ENCODE results near the gene ADGRA1.

ADGRA1 gene

GRCh38 chr10:133114726-133115452 lies 27.2 kb downstream of the ADGRA1 start:
- no peak for DNase-seq (ENCODE audit: extremely low read depth, low read depth)
- TF ChIP-seq, protein P1, sequence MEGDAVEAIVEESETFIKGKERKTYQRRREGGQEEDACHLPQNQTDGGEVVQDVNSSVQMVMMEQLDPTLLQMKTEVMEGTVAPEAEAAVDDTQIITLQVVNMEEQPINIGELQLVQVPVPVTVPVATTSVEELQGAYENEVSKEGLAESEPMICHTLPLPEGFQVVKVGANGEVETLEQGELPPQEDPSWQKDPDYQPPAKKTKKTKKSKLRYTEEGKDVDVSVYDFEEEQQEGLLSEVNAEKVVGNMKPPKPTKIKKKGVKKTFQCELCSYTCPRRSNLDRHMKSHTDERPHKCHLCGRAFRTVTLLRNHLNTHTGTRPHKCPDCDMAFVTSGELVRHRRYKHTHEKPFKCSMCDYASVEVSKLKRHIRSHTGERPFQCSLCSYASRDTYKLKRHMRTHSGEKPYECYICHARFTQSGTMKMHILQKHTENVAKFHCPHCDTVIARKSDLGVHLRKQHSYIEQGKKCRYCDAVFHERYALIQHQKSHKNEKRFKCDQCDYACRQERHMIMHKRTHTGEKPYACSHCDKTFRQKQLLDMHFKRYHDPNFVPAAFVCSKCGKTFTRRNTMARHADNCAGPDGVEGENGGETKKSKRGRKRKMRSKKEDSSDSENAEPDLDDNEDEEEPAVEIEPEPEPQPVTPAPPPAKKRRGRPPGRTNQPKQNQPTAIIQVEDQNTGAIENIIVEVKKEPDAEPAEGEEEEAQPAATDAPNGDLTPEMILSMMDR (IDR thresholded peaks at IDR 0.05; ENCODE audit: low read depth, low read length), result no peak

DNA sequence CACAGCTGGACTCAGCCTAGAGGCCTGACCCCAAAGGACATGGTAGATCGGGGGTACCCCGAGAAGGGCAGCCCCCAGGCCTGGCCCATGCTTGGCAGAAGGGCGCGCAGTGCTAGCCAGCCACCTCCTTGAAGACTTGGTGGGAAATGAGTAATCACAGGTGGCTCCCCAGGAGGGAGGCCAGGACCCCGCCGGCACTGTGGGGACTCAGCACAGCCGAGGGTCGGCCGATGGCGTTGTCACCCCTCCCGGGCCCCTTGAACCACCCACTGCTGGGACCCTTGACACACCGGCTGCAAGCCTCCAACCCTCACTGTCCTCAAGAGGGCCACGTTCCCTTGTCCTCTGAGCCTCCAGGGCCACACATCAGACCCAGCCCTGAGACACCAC lies 27.7 kb downstream of the ADGRA1 start:
- TF ChIP-seq, protein P1 (IDR thresholded peaks at IDR 0.05; ENCODE audit: low read depth, low read length), result no peak
- no peak for DNase-seq (ENCODE audit: extremely low read depth, low read depth)

DNA sequence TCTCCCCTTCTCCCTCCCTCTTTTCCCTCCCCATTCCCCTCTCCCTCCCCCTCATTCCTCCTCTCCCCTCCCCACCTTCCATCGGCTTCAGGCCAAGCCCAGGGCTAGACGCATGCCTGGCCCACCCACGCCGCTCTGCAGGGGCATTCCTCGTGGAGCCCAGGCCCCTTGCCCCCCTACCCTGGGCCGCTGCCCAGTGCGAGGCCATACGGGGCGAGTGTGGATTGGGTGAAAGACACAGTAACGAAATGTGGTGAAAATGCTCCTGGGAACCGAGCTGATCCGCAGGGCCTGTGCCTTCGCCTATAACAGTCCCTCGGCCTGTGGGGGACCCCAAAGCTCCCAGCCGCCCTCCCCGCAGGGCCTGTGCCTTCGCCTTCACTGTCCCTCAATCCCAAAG lies 28.3 kb downstream of the ADGRA1 start:
- TF ChIP-seq, protein P1 (IDR thresholded peaks at IDR 0.05; ENCODE audit: low read depth, low read length), result no peak
- no peak for DNase-seq (ENCODE audit: extremely low read depth, low read depth)

GRCh38 chr10:133116455-133116854 lies 28.7 kb downstream of the ADGRA1 start:
- TF ChIP-seq, protein P1 (IDR thresholded peaks at IDR 0.05; ENCODE audit: low read depth, low read length), result no peak

DNA sequence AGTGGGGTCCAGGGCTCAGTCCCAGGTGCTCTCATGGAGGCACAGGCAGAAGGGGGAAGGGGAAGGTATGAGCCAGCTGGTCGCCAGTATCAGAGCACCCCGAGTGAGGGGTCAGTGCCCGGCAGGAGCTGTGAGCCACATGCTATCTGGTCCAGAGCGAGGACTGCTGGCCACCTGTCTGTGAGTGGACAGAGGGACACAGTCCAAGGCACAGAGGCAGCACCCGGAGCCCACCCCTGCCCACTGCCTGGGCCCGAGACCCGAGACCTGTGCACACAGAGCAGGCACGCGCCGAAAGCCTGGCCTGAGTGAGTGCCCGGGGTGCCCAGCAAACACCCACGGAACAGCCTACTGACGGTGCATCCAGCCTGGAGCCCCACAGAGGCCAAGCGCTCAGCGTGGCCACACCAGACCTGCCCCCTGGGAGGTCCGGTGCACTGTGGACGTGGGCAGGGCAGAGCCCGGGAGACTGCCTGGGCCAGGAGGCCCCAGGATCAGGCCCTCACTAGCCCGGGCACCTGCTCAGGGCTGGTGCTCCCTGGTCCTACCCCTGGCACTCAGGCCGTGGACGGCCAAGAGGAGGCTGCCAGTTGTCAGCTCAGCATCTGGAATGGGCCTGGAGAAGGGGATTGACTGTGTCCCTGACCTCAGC lies 29.4 kb downstream of the ADGRA1 start:
- no peak for DNase-seq (ENCODE audit: extremely low read depth, low read depth)
- TF ChIP-seq, protein P1 (IDR thresholded peaks at IDR 0.05; ENCODE audit: low read depth, low read length), result no peak

More at GRCh38 chr10:133116455-133116854, 28.7 kb downstream of the ADGRA1 start:
- DNase-seq (ENCODE audit: extremely low read depth, low read depth), result no peak

DNA sequence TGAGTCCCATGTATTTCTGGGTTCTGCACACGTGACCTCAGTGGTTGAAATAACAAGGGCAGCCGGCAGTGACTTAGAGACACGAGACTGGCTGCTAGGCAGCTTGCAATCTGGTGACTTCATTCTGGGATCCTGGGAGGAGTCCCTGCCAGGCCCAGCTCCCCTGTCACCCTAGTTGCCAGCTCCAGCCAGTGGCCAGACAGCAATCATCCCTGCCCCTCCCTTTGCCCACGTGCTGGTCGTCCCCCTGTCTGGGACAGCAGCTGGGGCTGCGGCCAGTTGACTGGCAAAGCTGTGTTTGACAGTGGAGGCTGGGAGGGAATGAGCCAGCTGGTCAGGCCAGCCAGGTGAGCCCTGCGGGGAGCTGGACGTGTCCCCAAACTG lies 30.0 kb downstream of the ADGRA1 start:
- no peak for DNase-seq (ENCODE audit: extremely low read depth, low read depth)
- TF ChIP-seq, protein P1 (IDR thresholded peaks at IDR 0.05; ENCODE audit: low read depth, low read length), result no peak

DNA sequence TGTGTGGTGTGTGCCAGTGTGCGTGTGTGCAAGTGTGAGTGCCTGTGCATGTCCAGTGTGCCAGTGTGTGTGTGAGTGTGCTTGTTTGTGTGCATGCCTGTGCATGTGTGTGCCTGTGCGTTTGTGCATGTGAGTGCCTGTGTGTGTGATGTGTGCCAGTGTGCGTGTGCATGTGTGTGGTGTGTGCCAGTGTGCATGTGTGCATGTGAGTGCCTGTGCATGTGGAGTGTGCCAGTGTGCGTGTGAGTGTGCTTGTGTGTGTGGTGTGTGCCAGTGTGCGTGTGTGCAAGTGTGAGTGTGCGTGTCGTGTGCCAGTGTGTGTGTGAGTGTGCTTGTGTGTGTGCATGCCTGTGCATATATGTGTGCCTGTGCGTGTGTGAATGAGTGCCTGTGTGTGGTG lies 33.8 kb downstream of the ADGRA1 start:
- TF ChIP-seq, protein P1 (IDR thresholded peaks at IDR 0.05; ENCODE audit: low read depth, low read length), result no peak
- no peak for DNase-seq (ENCODE audit: extremely low read depth, low read depth)
